GM19351 (cell line): ENCODE results near the gene STK32C.

Source experiments
- ATAC-seq: cut with Tn5 transposase; IDR thresholded peaks from one replicate; pipeline ENCODE4 v1.9.1; 2021; ENCODE audit warnings: mild to moderate bottlenecking, moderate library complexity; ENCODE audit not compliant: unreplicated experiment

STK32C gene

GRCh38 chr10:132202070-132202970 is 105.4 kb downstream of the STK32C start:
- ATAC-seq: no peak

DNA sequence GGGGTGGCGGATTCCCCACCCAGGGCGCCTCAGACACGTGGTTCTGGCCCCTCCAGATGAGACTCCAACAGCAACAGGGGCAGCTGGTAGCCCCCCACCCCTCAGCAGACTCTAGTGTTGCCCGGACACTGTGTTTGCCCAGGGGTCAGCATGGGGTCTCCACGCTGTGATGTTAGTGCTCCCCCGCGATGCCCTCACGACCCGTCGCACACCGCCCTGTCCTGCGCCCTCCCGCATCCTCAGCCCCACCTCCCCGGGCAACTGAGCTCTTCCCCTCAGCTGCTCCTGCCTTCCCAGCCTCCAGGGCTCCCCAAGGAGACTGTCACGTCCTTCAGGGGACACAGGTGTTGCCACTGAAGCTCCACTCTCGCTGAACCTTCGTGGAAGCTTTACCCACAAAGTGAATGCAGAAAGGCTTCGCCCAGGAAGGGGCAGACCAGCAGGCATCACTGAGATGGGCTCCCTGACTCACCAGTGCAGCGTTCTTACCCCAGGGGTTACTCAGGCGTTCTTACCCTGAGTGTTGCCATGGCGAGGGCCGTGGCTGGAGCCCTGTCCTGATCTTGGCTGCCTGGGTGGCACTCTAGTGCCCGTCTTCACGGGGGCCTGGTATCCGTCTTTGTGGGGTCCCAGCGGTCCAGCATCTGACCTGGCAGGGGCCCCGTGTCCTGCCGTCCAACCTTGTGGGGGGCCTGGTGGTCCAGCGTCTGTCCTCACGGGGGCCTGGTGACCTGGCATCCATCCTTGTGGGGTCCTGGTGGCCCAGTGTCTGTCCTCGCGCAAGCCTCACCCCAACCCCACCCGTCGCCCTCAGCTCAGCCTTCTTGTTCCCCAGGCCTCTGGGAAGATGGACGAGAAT is 106.4 kb downstream of the STK32C start:
- ATAC-seq: no peak

DNA sequence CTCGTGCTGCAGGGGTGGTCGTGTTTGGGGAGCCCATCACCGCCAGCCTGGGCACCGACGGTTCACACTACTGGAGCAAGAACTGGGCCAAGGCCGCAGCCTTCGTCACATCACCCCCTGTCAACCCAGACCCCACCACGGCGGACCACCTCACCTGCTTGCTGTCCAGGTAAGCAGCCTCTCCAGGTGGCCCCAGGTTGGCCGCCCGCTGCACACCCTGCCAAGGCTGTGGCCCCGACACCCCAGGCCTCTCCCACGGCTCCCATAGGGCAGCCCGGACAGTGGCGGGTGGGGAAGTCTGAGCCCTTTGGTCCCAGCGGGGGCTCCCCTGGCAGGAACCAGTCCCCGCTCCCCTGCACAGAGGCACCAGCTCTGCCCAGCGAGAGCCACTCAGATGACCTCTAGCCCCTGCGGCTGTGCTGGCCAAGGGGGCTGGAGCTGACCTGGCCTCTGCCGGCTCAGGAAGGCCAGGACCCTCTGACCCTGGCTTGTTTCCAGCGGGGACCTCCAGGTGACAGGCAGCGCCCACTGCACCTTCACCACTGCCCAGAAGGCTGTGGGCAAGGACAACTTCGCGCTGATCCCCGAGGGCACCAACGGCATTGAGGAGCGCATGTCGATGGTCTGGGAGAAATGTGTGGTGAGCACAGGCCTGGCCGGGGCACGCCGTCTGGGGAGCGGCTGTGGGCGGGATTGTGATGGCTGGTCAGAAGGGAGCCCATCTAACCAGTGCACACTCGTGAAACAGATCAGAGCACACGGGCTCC is 107.2 kb downstream of the STK32C start:
- ATAC-seq: no peak

- no peak for ATAC-seq
These were observed 107.9 kb downstream of the STK32C start for GRCh38 chr10:132199854-132200311.

- no peak for ATAC-seq
These were observed 108.4 kb downstream of the STK32C start for GRCh38 chr10:132199268-132199853.

GRCh38 chr10:132198381-132199181 is 109.2 kb downstream of the STK32C start:
- no peak for ATAC-seq

GRCh38 chr10:132198068-132198370 is 109.7 kb downstream of the STK32C start:
- no peak for ATAC-seq

GRCh38 chr10:132197271-132198067 is 110.3 kb downstream of the STK32C start:
- ATAC-seq: no peak

DNA sequence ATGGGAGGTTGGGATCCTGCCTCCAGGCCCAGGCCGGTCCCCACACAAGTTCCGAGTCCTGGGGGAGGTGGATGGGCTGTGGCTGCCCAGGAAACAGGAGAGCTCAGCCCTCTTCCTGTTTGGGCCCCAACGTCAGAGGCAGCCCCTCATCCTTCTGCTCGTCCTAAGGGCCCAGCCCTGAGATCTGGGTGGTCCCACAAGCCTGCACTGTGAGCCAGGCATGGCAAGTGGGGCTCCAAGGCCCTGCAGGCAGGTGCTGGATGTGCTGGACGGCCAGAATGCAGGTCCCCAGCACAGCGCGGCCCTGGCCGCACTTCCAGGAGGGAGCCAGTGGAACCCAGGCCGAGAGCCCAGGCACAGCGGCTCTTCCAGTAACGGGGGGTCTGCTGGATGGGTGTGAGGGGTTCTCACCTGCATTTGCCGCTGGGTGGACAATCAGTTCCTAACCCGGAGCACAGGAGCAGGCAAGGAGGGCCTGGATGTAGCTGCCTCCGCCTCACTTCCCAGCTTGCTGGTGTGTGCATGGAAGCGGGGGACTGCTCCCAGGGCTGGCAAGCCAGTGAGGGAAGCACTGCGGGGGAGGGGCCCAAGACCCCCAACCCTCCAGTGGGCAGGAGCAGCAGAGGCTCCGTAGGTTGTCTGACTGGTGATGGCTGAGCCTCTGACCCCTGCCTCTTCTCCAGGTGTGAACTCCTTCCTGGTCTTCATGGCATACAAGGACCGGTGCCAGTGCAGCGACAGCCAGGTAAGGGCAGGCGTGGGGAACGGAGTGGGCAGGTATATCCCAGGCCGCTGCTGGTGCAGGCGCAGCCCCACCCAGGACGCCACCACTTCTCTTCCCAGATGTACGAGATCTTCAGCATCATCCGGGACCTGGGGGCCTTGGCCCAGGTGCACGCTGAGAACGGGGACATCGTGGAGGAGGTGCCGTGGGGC is 111.3 kb downstream of the STK32C start:
- ATAC-seq: no peak

DNA sequence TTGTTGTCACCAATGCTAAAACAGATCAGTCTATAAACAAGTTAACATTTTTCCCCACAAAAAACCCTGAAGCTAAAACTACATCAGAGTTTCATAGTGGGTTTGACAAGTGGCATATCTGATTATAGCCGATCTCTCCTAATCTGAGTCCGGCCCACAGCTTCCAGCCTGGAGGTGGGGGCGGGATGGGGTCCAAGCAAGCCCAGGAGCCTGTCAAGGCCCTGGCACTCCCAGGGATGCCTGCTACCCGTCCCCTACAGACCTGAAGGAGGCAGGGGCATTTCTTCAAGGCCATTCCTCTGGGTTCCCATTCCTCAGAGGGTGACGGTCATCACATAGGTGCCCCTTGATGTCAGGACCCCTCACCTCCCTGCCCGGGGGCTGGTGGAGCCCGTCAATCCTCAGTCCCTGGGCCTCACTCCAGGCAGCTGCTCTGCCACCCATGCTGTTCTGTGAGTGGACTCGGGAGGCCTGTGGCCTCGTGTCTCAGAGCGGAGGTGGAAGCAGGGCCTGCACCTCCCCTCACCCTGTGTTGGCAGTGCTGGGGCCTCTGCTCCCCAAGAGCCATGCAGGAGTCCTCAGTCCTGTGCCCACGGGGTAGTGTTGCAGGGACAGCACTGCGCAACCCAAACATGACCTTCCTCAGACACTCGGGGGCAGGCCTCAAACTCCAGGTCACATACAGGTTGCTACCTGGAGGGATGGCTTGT is 112.2 kb downstream of the STK32C start:
- no peak for ATAC-seq

GRCh38 chr10:132194726-132195125 is 113.0 kb downstream of the STK32C start:
- ATAC-seq: no peak

DNA sequence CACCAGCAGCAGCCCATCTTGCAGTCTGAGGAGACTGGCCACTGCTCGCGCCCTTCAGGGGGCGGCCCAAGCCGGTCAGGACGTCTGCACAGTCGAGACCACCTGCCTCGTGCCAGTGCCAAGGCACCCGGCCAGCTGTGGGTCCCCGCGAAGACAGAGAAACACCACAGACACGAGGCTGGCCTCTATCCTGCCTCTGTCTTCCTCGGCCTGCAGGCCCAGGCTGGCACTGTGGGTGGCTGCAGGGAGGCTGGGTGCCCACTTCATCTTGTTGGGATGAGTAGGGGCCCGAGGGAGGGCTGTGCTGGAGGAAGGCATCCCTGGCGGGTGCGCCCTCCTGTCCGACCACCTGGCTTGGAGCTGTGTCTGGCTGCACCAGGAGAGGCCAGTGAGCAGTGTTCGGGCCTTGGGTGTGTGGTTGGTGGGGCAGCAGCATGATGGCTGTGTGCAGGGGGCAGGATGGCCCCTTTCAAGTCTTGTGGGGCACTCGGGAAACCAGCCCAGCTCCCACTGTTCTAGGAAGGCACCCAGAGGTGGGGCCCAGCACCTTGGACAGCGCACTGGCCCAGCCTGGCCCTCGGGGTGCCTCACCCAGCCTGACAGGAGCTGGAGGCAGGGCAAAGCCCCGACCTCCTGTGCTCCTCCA is 113.7 kb downstream of the STK32C start:
- ATAC-seq: no peak

- no peak for ATAC-seq
These were observed 114.6 kb downstream of the STK32C start for GRCh38 chr10:132192991-132193665.

- ATAC-seq: no peak
These were observed 115.4 kb downstream of the STK32C start for GRCh38 chr10:132192076-132192975.

DNA sequence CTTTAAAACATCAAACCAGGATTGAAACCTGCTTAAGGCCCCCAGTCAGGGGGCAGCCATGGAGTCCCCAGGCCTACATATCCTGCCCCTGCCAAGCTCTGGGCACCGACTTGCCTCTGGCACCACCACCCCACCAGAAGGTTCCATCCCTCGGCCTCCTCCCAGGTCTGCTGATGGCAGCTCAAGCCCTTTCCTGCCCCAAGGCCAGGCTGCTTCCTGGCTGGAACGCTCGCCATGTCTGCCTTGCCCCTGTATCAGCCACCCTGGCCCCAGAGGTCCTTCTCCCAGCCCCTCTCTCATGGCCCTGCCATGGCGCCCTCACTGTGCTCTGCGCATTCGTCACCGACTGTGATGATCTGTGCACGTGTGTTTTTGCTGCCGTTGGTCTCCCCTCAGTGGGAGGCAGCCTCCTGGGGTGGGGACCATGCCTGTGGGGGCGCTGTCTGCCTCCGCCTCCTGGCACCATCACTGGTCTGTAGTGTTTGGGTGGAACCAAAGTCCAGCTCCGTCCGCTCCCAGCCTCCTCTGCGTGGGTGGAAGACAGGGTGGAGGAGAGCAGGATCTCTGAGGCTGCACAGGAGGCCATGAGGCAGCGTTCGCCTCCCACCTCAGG is 117.8 kb downstream of the STK32C start:
- ATAC-seq: no peak
